ENCODE measurements around the gene KCTD4.

Gene KCTD4

DNA sequence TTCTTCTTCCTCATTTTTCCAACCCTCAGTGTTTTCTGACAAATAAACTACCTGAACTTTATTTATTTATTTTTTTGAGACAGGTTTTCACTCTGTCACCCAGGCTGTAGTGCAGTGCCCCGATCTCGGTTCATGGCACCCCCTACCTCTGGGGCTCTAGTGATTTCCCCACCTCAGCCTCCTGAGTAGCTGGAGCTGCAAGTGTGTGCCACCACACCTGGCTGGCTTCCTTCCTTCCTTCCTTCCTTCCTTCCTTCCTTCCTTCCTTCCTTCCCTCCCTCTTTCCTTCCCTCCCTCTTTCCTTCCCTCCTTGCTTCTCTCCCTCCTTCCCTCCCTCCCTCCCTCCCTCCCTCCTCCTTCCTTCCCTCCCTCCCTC is 32.3 kb downstream of the KCTD4 start:
- no peak for DNase-seq

DNA sequence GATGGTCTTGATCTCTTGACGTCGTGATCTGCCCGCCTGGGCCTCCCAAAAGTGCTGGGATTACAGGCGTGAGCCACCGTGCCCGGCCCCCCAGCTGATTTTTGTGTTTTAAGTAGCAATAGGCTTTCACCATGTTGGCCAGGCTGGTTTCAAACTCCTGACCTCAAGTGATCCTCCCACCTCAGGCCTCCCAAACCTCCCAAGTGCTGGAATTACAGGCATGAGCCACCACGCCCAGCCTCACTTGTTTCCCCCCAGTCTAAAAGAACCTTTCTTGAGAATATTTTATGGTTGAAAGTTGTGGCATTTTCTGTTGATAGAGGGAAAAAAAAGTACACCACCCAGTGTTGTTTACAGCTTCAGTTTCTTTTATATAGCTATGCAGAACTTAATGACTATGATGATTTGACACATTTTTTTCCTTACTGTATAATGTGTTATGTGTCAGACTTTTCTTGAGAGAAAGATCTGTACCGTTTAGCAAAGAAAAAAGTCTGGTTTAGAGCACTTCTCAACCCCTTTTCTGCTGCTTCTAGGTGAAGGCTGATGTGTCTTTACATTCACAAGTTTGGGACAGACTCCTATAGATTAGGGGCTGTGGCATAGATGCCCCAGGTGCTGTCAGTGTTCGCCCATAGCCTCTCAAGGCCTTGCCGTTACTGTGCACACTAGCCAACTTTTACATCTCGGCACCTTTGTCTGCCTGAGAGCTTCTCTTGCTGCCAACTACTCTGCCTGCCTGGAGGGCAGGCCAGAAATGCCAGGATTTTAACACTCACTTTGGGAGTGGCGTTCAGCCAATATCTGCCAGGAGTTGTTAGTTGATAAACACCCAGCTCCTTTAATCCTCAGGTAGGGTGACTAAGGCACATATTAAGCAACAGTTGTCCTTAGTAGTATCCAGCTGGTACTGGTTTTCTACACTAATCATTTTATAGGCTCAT is 33.0 kb downstream of the KCTD4 start:
- DNase-seq: no peak

- DNase-seq: no peak
Measured at GRCh38 chr13:45166858-45167257, 34.0 kb downstream of the KCTD4 start.

DNA sequence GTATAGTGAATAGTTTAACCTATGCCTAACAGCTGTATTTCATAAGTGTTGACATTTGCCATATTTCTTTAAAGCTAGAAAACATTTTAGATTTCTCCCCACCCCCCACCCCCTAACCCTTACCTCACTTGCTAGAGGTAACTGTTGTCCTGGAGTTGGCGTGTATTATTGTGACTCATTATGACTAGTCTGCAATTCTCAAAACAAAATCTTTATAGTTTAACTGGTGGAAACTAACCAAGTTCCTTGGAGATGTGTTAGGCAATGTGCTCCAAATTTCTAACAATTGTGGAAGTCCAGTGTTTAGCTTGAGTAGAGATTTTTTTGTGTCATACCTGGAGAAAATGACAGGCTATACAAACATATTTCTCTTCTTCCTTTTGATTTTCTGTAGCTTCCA is 38.0 kb downstream of the KCTD4 start:
- no peak for DNase-seq

- no peak for DNase-seq
Measured at GRCh38 chr13:45162194-45162593, 38.7 kb downstream of the KCTD4 start.

DNA sequence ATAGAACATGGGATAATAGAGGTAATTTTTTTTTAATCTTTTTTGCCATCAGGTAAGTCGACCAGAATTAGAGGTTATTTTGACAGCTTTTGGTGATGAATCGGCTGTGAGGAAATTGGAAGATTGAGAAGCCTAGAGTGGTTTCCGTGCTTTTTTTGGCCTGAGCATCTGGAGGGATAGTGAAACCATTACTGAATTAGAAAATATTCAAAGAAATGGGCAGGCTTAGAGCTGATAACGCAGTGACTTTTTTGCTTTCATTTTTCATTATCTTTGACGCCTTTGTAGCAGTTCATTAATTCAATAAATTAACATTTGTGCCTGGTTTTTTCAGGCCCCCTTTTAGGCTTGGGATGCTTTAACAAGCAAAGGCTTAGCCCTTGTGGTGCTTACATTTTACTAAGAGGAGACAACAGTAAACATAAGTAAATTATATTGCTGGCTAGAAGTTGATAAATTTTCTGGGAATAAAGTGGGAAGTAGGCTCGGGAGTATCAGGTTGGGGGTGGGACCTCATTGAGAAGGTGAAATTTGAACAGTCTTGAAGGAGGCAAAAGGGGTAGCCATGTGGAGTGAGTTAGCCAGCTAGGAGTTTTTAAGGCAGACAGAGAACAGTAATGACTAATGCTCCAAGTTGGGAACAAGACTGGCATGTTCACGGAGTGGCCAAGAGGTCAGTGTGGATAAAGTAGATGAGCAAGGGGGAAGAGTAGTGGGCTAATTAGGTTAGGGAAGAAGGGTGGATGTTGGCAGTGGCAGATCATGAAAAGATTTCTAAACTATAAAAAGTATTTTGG is 44.1 kb downstream of the KCTD4 start:
- no peak for DNase-seq

GRCh38 chr13:45149964-45150363 is 50.9 kb downstream of the KCTD4 start:
- DNase-seq: no peak

GRCh38 chr13:45143346-45143751 is 57.5 kb downstream of the KCTD4 start:
- no peak for DNase-seq

All from CD4-positive, alpha-beta T cell treated with Interleukin-17A for 1 hour (primary cell).